ENCODE measurements around the gene DLGAP1.

DNA sequence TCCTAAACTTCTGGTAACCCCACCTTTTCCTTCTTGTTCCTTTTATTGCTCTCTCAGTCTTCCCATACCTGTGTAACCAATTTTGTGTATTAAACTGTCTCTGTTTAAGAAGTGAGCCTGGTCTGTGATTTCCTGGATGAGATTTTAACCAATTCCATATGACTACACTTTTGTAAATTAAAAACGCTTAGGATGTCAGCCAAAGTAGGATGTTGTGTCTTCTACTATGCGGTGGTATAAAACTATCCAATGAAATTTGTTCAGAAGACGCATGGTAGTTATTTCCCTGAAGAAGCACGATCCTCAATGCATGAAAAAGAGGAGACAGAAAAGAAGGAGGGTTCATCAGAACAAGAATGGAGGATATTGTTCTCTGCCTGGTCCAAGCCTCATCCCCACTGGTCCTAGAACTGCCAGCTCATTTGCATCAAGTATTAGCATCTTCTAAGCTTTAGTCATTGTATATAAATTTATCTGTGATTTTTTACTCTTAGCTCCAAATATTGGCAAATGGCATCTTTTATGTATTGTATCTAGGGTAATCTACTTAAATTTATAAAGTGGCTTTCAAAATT is 877.7 kb downstream of the DLGAP1 start:
- TF ChIP-seq, protein P1, sequence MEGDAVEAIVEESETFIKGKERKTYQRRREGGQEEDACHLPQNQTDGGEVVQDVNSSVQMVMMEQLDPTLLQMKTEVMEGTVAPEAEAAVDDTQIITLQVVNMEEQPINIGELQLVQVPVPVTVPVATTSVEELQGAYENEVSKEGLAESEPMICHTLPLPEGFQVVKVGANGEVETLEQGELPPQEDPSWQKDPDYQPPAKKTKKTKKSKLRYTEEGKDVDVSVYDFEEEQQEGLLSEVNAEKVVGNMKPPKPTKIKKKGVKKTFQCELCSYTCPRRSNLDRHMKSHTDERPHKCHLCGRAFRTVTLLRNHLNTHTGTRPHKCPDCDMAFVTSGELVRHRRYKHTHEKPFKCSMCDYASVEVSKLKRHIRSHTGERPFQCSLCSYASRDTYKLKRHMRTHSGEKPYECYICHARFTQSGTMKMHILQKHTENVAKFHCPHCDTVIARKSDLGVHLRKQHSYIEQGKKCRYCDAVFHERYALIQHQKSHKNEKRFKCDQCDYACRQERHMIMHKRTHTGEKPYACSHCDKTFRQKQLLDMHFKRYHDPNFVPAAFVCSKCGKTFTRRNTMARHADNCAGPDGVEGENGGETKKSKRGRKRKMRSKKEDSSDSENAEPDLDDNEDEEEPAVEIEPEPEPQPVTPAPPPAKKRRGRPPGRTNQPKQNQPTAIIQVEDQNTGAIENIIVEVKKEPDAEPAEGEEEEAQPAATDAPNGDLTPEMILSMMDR (conservative IDR thresholded peaks at IDR 0.05; ENCODE audit: low read depth, low read length) = no peak
- TF ChIP-seq POLR2A (IDR thresholded peaks at IDR 0.05; ENCODE audit: low read depth, low read length) = no peak
- TF ChIP-seq, protein P2, sequence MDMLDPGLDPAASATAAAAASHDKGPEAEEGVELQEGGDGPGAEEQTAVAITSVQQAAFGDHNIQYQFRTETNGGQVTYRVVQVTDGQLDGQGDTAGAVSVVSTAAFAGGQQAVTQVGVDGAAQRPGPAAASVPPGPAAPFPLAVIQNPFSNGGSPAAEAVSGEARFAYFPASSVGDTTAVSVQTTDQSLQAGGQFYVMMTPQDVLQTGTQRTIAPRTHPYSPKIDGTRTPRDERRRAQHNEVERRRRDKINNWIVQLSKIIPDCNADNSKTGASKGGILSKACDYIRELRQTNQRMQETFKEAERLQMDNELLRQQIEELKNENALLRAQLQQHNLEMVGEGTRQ (IDR thresholded peaks at IDR 0.05; ENCODE audit: low read depth, low read length) = no peak
- no peak for TF ChIP-seq SMC3 (IDR thresholded peaks at IDR 0.05; ENCODE audit: low read depth, low read length)
- no peak for TF ChIP-seq MXI1 (IDR thresholded peaks at IDR 0.05; ENCODE audit: borderline replicate concordance, low read depth, low read length)
- no peak for TF ChIP-seq MAZ (IDR thresholded peaks at IDR 0.05; ENCODE audit: borderline replicate concordance, low read depth, low read length)
- TF ChIP-seq, protein P3, sequence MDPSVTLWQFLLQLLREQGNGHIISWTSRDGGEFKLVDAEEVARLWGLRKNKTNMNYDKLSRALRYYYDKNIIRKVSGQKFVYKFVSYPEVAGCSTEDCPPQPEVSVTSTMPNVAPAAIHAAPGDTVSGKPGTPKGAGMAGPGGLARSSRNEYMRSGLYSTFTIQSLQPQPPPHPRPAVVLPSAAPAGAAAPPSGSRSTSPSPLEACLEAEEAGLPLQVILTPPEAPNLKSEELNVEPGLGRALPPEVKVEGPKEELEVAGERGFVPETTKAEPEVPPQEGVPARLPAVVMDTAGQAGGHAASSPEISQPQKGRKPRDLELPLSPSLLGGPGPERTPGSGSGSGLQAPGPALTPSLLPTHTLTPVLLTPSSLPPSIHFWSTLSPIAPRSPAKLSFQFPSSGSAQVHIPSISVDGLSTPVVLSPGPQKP (IDR thresholded peaks at IDR 0.05; ENCODE audit: borderline replicate concordance, low read depth, low read length) = no peak
- no peak for TF ChIP-seq RFX5 (IDR thresholded peaks at IDR 0.05; ENCODE audit: low read depth, low read length)
- TF ChIP-seq NFE2L2 (IDR thresholded peaks at IDR 0.05; ENCODE audit: low read depth, low read length) = no peak
- no peak for TF ChIP-seq CEBPB (IDR thresholded peaks at IDR 0.05; ENCODE audit: low read depth, low read length)
- no peak for TF ChIP-seq BHLHE40 (IDR thresholded peaks at IDR 0.05; ENCODE audit: low read depth, low read length)
- no peak for TF ChIP-seq RAD21 (IDR thresholded peaks at IDR 0.05; ENCODE audit: low read length)
